Activated T-helper 2 cell treated with anti-CD3 and anti-CD28 coated beads, Interferon-gamma antibody, Interleukin-2, Interleukin-4, amounts not matched to agents 10 μg/mL and 5 μg/mL and 100 μg/mL, durations not matched to agents 14 hours and 24 hours and 36 hours (primary cell): ENCODE measurements around the gene IL1RL1. TPM values are rescaled to one million over a fixed set of nuclear protein-coding genes. Genes with fewer than 3 reads are reported as not detected.

Experiments
- DNase-seq: peaks from one replicate; pipeline ENCODE4 v3.0.0; 2021; ENCODE audit warnings: low spot score
- H3K27ac Mint-ChIP-seq: one replicate; pipeline ENCODE4 v1.8.0; 2021; ENCODE audit warnings: mixed read lengths
- H3K27me3 Mint-ChIP-seq: one replicate; pipeline ENCODE4 v1.8.0; 2021; ENCODE audit warnings: low read depth, mixed read lengths
- H3K36me3 Mint-ChIP-seq: one replicate; pipeline ENCODE4 v1.8.0; 2021; ENCODE audit warnings: low read depth, mixed read lengths
- H3K4me1 Mint-ChIP-seq: one replicate; pipeline ENCODE4 v1.8.0; 2021; ENCODE audit warnings: low read depth, mixed read lengths
- H3K4me3 Mint-ChIP-seq: one replicate; pipeline ENCODE4 v1.8.0; 2021; ENCODE audit warnings: low read depth, mild to moderate bottlenecking, moderate library complexity, mixed read lengths
- H3K9me3 Mint-ChIP-seq: one replicate; pipeline ENCODE4 v1.8.0; 2021; ENCODE audit warnings: mixed read lengths
- intact Hi-C: fragments of 100-400 bp; cut with micrococcal nuclease; formaldehyde crosslinking; loops from one replicate; pipeline ENCODE4 v1.15.1; 2023
- total RNA-seq: library from RNA; stranded (reverse); gene quantifications from 2 replicates; pipeline ENCODE4 v1.2.3, GENCODE V29; 2022

The IL1RL1 gene
- total RNA-seq, 1 donor from 2014 or later = 10.7 TPM

DNA sequence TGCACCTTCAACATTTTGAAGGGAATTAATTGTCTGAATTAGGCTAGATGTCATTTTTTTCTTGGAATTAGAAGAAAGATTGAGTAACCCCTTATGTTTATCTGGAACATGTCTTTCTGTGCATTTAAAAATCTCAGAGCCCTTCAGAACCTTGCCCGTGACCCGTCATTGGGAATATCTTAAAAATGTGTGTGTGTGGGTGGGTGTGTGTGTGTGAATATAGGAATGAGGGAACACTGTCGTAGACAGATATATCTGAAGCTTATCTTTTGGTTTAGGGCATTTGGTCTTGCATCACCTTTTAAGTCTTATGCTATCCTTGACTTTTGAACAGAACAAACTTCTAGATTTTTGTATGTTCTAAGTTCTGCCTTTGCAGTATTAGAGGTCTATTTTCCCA is 13.5 kb upstream of the IL1RL1 start:
- H3K36me3 Mint-ChIP-seq = no peaks in the 10 kb centered on the region
- H3K9me3 Mint-ChIP-seq = no peaks in the 10 kb centered on the region
- DNase-seq = no peak
- intact Hi-C loops = loop anchor here (2.0 kb wide), 1 partner anchor 13 kb away; the partner anchor contains the start of gene IL1RL1
- no peak overlapping the region for H3K4me3 Mint-ChIP-seq
- H3K27ac Mint-ChIP-seq = no peak overlapping the region
- no peaks in the 10 kb centered on the region for H3K27me3 Mint-ChIP-seq
- H3K4me1 Mint-ChIP-seq = peaks cover 72% of the 10 kb centered on the region

DNA sequence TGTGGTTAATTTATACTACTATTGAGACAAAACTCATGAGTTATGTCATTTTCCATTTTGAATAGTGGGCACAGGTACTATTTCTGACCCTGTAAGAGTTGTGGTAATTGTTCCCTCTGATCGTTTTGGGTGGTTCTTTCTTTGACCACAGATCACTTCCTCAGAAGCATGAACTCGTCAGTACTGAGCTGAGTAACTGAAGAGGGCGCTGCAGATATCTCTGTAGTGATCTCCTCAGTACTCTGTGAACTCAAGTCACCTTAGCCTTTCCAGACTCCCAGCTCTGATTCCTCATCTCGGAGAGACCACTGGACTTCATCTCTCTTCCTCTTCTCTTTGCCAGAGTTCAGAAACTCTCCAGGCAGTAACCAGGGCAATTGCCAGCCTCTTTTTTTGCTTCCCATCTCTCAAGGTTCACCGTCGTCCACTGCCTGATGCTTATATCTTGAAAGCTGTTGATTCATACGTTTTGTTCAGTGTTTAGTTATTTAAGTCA is 9.4 kb upstream of the IL1RL1 start:
- H3K4me1 Mint-ChIP-seq = peaks cover 76% of the 10 kb centered on the region
- H3K27ac Mint-ChIP-seq = peak overlapping the region; percentile 96
- intact Hi-C loops = loop anchor here (5.0 kb wide), 1 partner anchor 300 kb away; no protein-coding TSS in a partner anchor
- H3K4me3 Mint-ChIP-seq = peak overlapping the region; percentile 59
- DNase-seq = peak; percentile 55
- no peaks in the 10 kb centered on the region for H3K9me3 Mint-ChIP-seq
- H3K27me3 Mint-ChIP-seq = no peaks in the 10 kb centered on the region
- H3K36me3 Mint-ChIP-seq = peaks cover 5% of the 10 kb centered on the region

DNA sequence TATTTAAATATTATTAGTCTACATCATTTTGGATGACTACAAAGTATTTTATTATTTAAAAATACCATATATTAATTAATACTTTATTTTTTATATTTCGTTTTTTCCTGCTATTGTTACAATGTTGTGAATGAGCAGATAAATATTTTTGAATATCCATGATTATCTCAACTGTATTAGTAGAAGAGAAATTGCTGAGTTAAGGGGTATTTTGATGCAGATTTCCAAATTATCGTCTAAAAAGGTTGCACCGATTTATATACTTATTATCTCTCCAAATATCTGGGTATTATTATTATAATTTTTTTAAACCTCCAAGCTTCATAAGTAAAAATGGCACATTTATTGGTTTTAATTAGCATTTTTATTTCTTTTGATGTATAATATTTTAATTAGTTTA is 8.9 kb upstream of the IL1RL1 start:
- H3K36me3 Mint-ChIP-seq = peaks cover 5% of the 10 kb centered on the region
- H3K9me3 Mint-ChIP-seq = no peaks in the 10 kb centered on the region
- no peak overlapping the region for H3K4me3 Mint-ChIP-seq
- no peaks in the 10 kb centered on the region for H3K27me3 Mint-ChIP-seq
- intact Hi-C loops = loop anchor here (5.0 kb wide), 1 partner anchor 300 kb away; no protein-coding TSS in a partner anchor
- H3K27ac Mint-ChIP-seq = no peak overlapping the region
- no peak for DNase-seq
- H3K4me1 Mint-ChIP-seq = peaks cover 78% of the 10 kb centered on the region

DNA sequence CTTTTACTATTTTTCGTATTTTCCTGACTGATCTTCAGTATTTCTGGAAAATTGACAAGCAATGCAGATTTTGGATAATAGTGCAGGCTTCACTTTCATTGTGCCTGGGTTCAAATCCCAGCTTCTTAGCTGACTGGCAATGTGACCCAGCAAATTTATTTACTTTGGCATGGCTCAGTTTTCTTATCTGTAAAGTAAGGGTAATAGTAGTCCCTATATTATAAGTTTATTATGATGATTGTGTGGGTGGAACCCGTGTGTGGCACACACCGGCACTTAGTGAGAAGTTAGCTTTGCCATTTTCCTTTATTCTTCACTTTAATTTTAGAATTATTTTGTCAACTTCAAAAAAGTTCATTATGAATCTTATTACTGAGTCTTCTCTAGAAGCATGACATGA is 7.8 kb upstream of the IL1RL1 start:
- Mint-ChIP-seq H3K4me3 (no peak overlapping the region), H3K9me3 (no peaks in the 10 kb centered on the region), H3K27ac (peak overlapping the region; percentile 51), H3K36me3 (peaks cover 15% of the 10 kb centered on the region), H3K4me1 (peaks cover 79% of the 10 kb centered on the region), H3K27me3 (no peaks in the 10 kb centered on the region)
- intact Hi-C loops = loop anchor here (5.0 kb wide), 1 partner anchor 301 kb away; no protein-coding TSS in a partner anchor
- no peak for DNase-seq

DNA sequence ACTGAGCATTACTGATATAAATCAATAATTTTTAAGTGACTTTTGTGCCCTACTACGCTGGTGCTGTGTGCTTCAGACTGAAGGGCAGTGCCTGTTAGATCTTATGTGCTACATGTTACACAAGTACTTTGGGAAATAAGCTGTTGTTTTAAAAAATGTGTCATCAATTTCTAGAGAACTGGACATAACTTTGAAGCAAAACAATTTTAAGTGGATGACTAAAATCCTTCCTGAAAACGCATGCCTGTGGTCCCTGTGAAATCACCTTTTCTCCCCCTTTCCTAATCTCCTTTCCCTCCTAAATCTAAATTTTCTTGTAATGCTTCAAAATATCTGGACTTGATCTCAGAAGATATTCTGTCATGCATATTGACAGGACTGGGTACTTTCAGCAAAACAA is 7.1 kb upstream of the IL1RL1 start:
- Mint-ChIP-seq H3K4me1 (peaks cover 72% of the 10 kb centered on the region), H3K9me3 (no peaks in the 10 kb centered on the region), H3K27me3 (no peaks in the 10 kb centered on the region), H3K4me3 (peak overlapping the region; percentile 62), H3K27ac (peak overlapping the region; percentile 96), H3K36me3 (peaks cover 17% of the 10 kb centered on the region)
- intact Hi-C loops = loop anchor here (1.0 to 5.0 kb wide), 10 partner anchors 8 to 302 kb away; no protein-coding TSS in a partner anchor
- DNase-seq = no peak

DNA sequence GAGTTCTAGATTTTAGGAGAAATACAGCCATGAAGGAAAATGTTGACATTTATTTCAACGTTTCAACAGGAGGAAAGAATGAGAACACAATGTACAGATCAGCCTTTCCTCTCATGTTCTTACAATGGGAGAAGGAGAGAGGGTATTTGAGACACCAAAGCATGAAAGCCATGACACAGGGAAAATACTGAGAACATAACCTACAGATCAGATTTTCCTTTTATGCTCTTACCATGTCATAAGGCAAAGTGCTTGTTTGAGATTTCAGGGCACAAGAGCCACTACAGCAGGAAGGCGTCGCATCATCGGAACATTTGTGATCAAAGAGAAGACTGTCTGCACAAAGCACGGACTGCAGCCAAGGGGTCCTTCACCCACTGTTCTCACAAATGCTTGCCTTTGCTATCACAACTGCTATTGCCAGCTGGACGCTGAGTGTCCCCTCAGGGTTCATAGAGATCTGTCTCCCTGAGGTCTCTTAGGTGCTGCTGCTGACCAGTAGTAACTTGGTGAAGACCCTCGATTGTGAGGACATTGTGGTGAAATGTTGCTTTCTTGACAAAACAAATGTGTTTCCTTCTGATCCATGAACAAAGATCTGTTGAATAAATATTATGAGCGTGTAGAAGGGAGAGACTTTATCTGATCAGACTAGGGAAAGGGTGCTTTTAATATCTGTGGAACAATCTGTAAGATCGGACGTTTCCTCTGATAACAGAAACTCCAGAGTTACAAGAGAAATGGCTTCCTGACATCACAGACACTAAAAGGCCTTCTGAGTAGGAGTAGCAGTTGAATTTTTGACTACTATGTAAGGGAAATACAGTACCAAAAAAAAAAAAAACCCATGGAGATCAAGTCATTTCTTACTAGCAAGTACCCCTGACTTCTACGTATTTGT is 6.4 kb upstream of the IL1RL1 start:
- peak overlapping the region; percentile 62 for H3K4me3 Mint-ChIP-seq
- no peaks in the 10 kb centered on the region for H3K27me3 Mint-ChIP-seq
- peaks cover 22% of the 10 kb centered on the region for H3K36me3 Mint-ChIP-seq
- H3K4me1 Mint-ChIP-seq = peaks cover 72% of the 10 kb centered on the region
- H3K27ac Mint-ChIP-seq = peak overlapping the region; percentile 96
- intact Hi-C loops = loop anchor here (1.0 to 5.0 kb wide), 10 partner anchors 9 to 303 kb away; no protein-coding TSS in a partner anchor
- DNase-seq = no peak
- H3K9me3 Mint-ChIP-seq = no peaks in the 10 kb centered on the region

DNA sequence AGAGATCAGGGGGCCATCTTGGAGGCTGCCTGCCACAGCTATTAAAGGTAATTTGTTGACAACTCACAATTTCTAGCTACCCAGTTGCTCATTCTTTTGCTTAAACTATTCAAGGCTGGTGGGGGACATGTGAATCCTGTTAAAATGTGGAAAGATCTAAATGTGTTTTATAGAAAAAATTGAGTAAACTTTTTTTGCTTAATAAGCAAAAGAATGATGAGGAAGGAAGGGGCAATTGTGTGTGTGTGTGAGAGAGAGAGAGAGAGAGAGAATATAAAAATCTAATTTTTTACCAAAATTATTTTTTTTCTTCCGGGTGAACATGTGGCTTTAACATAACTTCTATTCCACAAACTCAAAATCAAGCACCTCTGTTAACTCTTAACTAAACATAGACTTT is 5.2 kb upstream of the IL1RL1 start:
- intact Hi-C loops = no loop called here
- peak overlapping the region; percentile 96 for H3K27ac Mint-ChIP-seq
- no peaks in the 10 kb centered on the region for H3K27me3 Mint-ChIP-seq
- H3K4me1 Mint-ChIP-seq = peaks cover 74% of the 10 kb centered on the region
- peak overlapping the region; percentile 73 for H3K4me3 Mint-ChIP-seq
- H3K36me3 Mint-ChIP-seq = peaks cover 22% of the 10 kb centered on the region
- no peaks in the 10 kb centered on the region for H3K9me3 Mint-ChIP-seq
- no peak for DNase-seq

DNA sequence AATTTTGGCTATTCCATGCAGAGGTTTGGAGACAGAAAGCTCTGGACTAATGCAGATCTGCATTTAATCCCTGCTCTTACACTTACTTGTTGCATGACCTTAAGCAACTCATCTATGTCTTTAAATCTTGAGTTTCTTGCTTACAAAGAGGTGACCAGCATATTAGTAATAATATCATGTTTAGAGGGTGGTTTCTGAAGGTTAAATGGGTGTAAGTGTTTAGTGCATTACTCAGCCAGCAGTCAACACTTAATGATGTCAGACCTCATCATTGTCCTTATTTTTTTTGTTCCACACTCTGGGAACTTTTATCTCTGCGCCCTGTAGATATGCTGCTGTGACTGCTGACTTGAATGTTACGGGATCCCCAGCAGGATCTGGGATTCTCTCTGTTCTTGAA is 1.7 kb downstream of the IL1RL1 start:
- peak overlapping the region; percentile 44 for H3K27ac Mint-ChIP-seq
- no peaks in the 10 kb centered on the region for H3K9me3 Mint-ChIP-seq
- H3K4me3 Mint-ChIP-seq = no peak overlapping the region
- H3K4me1 Mint-ChIP-seq = peaks cover 52% of the 10 kb centered on the region
- H3K27me3 Mint-ChIP-seq = no peaks in the 10 kb centered on the region
- H3K36me3 Mint-ChIP-seq = peaks cover 37% of the 10 kb centered on the region
- no peak for DNase-seq
- intact Hi-C loops = no loop called here

DNA sequence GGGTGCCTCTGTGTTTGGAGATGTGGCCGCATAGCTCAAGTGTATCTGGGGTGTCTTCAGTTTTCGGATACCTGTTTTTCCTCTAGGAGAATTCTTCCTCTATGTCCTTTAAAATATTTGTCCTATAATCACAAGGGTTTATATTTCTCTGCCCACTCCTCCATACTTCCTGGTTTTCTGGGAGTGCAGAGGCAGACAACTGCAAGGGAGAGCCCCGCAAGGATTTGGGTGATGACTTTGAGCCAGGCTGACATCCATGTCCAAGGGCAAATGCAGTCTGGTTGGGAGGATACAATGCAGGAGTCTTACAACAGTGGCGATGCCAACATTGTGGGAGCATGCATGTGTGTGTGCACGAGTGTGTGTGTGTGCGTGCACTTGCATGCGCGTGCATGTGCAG is 2.1 kb downstream of the IL1RL1 start:
- intact Hi-C loops = no loop called here
- no peaks in the 10 kb centered on the region for H3K9me3 Mint-ChIP-seq
- no peak for DNase-seq

DNA sequence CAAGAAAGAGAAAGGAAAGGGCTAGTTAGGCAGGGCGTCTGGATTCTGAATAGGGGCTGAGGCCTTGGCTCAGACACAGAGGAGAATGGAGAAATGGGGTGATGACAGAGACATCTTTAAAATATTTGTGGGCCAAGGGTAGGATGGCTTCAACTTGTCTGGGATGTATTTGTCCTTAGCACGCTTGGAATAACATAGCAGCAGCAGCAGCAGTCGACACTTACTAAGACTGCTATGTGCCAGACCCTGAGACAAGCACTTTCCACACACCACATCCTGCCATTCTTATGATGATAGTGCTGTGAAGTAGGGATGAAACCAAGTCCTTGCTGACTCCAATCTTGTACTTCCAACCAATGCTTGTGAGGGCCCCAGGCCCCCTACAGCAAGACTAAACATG is 2.6 kb downstream of the IL1RL1 start:
- H3K9me3 Mint-ChIP-seq = no peaks in the 10 kb centered on the region
- peaks cover 30% of the 10 kb centered on the region for H3K36me3 Mint-ChIP-seq
- H3K27me3 Mint-ChIP-seq = no peaks in the 10 kb centered on the region
- H3K4me3 Mint-ChIP-seq = no peak overlapping the region
- peak overlapping the region; percentile 14 for H3K27ac Mint-ChIP-seq
- intact Hi-C loops = no loop called here
- no peak for DNase-seq
- peaks cover 49% of the 10 kb centered on the region for H3K4me1 Mint-ChIP-seq

More for the DNA sequence above, 2.1 kb downstream of the IL1RL1 start:
- Mint-ChIP-seq H3K4me1 (peaks cover 49% of the 10 kb centered on the region), H3K27ac (peak overlapping the region; percentile 14), H3K36me3 (peaks cover 33% of the 10 kb centered on the region), H3K4me3 (no peak overlapping the region), H3K27me3 (no peaks in the 10 kb centered on the region)

DNA sequence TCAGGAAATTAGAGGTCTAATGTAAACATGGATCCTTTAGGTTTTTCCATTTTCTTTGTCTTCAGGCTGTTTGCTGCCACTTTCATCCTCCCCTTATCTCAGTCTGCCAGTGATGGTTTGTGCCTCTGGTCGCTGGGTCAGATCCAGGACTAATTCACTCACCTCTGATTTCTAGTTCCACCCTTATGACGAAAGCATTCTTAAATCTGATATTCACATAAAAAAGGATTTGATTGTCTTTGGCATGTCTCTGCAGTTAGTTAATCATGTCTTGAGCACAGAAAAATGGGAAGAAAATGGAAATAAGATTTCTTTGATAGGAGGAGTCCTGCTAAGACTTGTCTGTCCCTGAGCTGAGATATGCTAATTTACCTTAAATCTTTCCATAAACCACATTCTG is 4.6 kb downstream of the IL1RL1 start:
- Mint-ChIP-seq H3K9me3 (no peaks in the 10 kb centered on the region), H3K4me1 (peaks cover 34% of the 10 kb centered on the region), H3K27ac (no peak overlapping the region), H3K4me3 (no peak overlapping the region), H3K27me3 (no peaks in the 10 kb centered on the region), H3K36me3 (peaks cover 34% of the 10 kb centered on the region)
- intact Hi-C loops = no loop called here
- DNase-seq = no peak

DNA sequence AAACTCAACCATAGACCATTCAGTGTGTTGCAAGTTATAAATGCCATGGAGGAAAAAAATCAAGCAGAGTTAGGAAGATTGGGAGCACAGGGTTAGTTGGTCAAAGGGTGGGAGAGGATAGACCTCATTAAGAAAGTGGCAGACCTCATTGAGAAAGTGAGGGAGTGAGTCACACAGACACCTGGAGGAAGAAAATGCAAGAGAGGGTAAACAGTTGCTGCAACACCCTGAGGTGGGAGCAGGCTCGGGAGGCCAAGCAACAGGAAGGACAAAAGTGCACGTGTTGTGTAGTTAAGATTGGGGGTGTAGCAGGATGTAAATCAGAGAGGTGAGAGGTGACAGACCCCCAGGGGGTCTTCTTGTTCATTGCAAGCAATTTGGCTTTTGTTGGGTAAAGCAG is 6.4 kb downstream of the IL1RL1 start:
- DNase-seq = no peak
- Mint-ChIP-seq H3K27ac (no peak overlapping the region), H3K4me3 (no peak overlapping the region), H3K36me3 (peaks cover 40% of the 10 kb centered on the region), H3K9me3 (peaks cover 3% of the 10 kb centered on the region), H3K27me3 (no peaks in the 10 kb centered on the region), H3K4me1 (peaks cover 27% of the 10 kb centered on the region)
- intact Hi-C loops = no loop called here

DNA sequence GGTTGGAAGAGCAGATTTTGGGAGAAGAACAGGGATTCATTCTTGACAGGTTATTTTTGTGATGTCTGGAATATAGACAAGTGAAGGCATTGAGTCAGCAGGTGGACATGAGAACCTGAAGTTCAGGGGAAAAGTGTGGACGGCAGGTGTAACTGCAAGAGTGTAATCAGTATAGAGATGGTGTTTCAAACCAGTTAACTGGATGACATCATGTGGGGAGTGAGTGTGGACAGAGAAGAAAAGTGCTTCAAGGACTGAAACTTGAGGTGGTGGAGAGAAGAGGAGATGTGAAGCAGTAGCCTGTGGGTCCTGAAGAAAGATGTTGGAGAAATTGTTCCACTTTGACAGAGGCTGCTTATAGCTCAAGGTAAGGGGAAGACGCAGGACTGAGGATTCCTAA is 7.1 kb downstream of the IL1RL1 start:
- DNase-seq = no peak
- Mint-ChIP-seq H3K9me3 (peaks cover 10% of the 10 kb centered on the region), H3K4me1 (peaks cover 20% of the 10 kb centered on the region), H3K27me3 (no peaks in the 10 kb centered on the region), H3K36me3 (peaks cover 40% of the 10 kb centered on the region), H3K4me3 (no peak overlapping the region), H3K27ac (no peak overlapping the region)
- intact Hi-C loops = no loop called here
